Measurements from ENCODE around the gene WDR18.

Gene WDR18

DNA sequence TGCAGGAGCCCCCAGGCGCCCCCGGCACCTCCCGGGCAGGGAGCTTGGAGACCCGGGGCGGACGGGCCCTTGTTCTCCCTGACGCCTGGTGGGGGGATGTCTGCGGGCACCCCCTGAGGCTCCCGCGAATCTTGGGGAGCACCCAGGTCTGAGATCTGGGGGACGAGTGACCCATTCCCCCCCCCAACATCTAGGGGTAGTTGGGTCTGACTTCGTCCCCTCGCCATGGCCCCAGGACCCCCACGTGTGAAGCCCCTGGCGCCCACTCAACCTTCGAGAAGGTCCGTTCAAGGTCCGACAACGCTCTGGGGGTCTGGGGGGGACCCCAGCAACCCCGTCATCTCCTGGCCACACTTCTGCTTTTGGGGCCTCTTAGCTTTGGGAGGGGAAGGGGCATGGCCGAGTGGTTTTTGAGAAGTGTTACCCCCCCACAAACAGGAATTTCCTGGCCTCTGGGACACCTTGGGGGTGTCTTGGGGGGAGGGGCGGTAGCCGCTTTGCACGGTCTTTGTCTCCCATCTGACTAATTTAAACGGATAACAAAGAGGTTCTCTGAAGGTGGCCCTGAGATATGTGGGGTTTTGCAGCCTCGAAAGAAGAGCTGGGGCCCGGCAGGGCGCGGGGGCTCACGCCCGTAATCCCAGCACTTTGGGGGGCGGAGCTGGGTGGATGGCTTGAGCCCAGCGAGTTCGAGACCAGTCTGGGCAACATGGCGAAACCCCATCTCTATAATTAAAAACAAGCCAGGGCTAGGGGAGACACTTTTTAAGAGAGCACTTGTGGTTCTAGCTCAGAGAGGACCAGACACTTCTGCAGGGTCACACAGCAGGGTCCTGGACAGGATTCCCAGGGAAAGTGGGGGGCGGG is 42.9 kb downstream of the WDR18 start:
- TF ChIP-seq POLR2A (IDR thresholded peaks at IDR 0.05; ENCODE audit: low read depth, low read length) = no peak
- no peak for DNase-seq (ENCODE audit: insufficient read length, low spot score)
- no peak for FAIRE-seq

DNA sequence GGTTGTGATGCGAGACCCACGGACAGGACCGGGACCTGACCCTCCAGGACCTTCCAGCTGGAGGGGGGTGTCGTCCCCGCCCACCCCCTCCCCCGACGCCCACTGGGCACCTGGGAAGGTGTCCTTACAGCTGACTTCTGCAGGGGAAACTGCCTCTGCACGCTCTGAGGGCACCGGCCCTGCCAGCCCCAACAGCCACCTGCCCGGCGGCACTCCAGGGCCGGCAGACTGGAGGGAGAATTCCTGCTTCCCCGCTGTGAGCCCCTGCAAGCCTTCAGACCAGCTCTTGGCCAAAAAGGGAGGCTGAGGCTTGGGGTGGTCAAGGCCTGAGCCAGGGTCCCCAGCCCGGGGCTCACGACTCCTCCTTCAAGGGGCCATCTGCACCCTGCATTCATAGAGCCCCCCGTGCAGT is 43.5 kb downstream of the WDR18 start:
- DNase-seq (ENCODE audit: insufficient read length, low spot score) (no peak), FAIRE-seq (no peak)
- TF ChIP-seq POLR2A (IDR thresholded peaks at IDR 0.05; ENCODE audit: low read depth, low read length) = no peak

- FAIRE-seq (no peak), DNase-seq (ENCODE audit: insufficient read length, low spot score) (peak; percentile 81)
- peak; percentile 32; the same call in 1 of the 2 replicates for TF ChIP-seq POLR2A (IDR thresholded peaks at IDR 0.05; ENCODE audit: low read depth, low read length)
Measured at GRCh38 chr19:1028062-1028926, 44.1 kb downstream of the WDR18 start.

GRCh38 chr19:1032264-1032867 is 48.2 kb downstream of the WDR18 start:
- TF ChIP-seq POLR2A (IDR thresholded peaks at IDR 0.05; ENCODE audit: low read depth, low read length) = no peak
- FAIRE-seq (no peak), DNase-seq (ENCODE audit: insufficient read length, low spot score) (no peak)

- FAIRE-seq = no peak
- DNase-seq (ENCODE audit: insufficient read length, low spot score) = no peak
- no peak for TF ChIP-seq POLR2A (IDR thresholded peaks at IDR 0.05; ENCODE audit: low read depth, low read length)
Measured at GRCh38 chr19:1035998-1036621, 52.0 kb downstream of the WDR18 start.

DNA sequence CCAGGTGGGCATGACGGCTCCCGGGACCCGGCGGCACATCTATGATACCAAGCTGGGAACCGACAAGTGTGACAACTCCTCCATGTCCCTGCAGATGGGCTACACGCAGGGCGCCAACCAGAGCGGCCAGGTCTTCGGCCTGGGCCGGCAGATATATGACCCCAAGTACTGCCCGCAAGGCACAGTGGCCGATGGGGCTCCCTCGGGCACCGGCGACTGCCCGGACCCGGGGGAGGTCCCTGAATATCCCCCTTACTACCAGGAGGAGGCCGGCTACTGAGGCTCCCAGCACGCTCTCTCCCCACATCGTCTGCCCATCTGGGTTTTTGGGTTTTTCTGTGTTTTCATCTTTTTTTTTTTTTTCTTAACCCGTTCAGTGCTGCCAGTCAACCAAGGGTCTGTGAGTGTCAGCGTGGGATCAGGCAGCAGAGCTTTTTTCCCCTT is 53.5 kb downstream of the WDR18 start:
- FAIRE-seq (no peak), DNase-seq (ENCODE audit: insufficient read length, low spot score) (no peak)
- TF ChIP-seq POLR2A (IDR thresholded peaks at IDR 0.05; ENCODE audit: low read depth, low read length) = no peak

- FAIRE-seq (no peak), DNase-seq (ENCODE audit: insufficient read length, low spot score) (no peak)
- no peak for TF ChIP-seq POLR2A (IDR thresholded peaks at IDR 0.05; ENCODE audit: low read depth, low read length)
Measured at GRCh38 chr19:1038978-1039645, 55.0 kb downstream of the WDR18 start.

DNA sequence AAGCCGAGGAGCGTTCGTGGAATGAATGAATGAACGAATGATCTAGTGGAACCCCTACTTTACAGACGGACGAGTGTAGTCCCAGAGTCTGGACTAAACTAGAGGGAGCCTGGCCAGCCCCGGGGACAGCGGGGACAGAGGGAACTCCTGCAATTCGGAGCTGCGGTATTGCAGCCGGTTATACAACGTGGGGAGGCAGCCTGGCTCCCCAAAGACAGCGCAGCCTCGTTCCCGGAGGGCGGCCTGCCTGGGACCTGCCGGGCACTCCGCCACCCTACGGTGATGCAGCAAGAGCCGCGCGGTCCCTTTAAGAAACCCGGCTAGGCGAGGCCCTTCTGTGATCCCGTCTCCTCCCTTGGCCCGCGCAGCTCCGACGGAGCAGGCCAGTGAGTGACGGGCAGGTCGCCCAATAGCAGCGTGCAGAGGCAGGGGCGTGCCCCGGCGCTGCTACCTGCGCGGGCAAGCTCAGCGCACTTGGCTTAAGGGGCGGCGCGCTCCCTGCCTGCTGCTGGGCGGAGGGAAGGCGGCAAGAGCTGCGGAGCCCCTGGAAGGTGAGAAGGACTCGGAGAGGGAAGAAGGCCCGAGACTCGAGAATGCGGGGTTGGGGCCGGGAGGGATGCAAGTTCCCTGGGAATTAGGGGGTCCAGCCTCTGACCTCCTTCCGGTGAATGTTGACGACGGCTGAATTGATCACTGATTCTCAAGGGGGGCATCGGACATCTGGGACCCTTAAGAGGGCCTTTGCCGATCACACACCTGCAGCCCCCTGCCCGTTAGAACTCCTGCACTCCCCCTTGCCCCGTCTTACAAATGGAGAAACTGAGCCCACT is 55.7 kb downstream of the WDR18 start, which contains the start of gene ABCA7:
Gene ABCA7, plus strand, starts transcription at position 462 of the 830 bp plus-strand sequence. CDS start 1,255 bp downstream, outside the sequence.
- TF ChIP-seq POLR2A (IDR thresholded peaks at IDR 0.05; ENCODE audit: low read depth, low read length) = peak; percentile 41; the same call in 1 of the 2 replicates
- FAIRE-seq (no peak), DNase-seq (ENCODE audit: insufficient read length, low spot score) (peak; percentile 93)

- DNase-seq (ENCODE audit: insufficient read length, low spot score) (peak; percentile 99), FAIRE-seq (peak; percentile 64)
- 0 out of 2 replicates have a peak, but pooled peaks have one; percentile 5 for TF ChIP-seq POLR2A (IDR thresholded peaks at IDR 0.05; ENCODE audit: low read depth, low read length)
Measured at GRCh38 chr19:1040476-1041271, 56.5 kb downstream of the WDR18 start.

- DNase-seq (ENCODE audit: insufficient read length, low spot score) (no peak), FAIRE-seq (no peak)
- TF ChIP-seq POLR2A (IDR thresholded peaks at IDR 0.05; ENCODE audit: low read depth, low read length) = no peak
Measured at GRCh38 chr19:1041272-1041834, 57.2 kb downstream of the WDR18 start.

Data from H54 (cell line).